Fibroblast of skin of right biceps (primary cell): ENCODE results near the gene RNF2.
"Not testable (repeated sequence)": the region's sequence is repeated elsewhere in the genome, so short reads cannot be mapped to it uniquely, and the experiment has no call there.

Source experiments
- DNase-seq: peaks from one replicate; pipeline ENCODE4 v3.0.0-alpha.2; 2013

RNF2 gene

DNA sequence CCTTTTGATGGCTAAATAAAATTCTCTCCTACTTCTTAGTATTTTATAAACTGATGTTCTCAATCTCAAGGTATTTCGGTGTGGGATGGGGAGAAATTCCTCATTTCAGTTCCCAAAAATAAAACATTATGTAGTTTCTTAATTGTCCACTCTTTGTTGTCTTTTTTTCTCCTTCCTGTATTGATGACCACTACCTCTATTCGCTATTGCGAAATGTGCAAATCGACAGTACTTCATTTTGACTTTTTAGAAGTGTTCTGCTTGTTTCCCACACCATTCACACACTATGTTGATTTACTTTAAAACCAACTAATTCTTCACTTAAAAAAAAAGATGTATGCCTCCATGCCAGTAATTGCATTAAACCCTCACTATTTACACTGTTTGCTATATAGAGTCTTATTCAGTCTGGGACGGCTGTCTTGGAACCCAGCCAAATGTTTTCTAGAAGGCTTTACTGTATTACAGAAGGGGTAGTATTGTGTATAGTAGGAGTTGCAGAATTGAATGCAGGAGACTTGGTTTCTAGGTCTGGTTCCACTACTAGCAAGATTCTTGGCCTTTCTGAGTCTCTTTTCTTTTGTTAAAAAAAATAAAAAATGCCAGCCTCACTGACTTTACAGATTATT, 5.6 kb downstream of the RNF2 start:
- no peak for DNase-seq

DNA sequence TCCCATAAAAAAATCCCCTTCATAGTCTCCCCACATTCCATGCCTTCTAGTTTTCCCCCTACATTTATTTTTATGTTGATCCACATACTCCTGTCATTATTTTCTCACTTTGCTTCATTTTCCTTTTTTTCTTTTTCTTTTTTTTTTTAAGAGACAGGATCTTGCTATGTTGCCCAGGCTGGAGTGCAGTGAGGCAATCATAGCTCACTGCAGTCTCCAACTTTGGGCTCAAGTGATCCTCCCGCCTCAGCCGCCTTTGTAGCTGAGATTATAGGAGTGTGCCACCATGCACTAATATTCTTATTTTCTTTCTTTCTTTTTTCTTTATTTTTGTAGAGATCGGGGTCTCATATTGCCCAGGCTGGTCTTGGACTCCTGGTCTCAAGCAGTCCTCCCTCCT, 7.8 kb downstream of the RNF2 start:
- no peak for DNase-seq

DNA sequence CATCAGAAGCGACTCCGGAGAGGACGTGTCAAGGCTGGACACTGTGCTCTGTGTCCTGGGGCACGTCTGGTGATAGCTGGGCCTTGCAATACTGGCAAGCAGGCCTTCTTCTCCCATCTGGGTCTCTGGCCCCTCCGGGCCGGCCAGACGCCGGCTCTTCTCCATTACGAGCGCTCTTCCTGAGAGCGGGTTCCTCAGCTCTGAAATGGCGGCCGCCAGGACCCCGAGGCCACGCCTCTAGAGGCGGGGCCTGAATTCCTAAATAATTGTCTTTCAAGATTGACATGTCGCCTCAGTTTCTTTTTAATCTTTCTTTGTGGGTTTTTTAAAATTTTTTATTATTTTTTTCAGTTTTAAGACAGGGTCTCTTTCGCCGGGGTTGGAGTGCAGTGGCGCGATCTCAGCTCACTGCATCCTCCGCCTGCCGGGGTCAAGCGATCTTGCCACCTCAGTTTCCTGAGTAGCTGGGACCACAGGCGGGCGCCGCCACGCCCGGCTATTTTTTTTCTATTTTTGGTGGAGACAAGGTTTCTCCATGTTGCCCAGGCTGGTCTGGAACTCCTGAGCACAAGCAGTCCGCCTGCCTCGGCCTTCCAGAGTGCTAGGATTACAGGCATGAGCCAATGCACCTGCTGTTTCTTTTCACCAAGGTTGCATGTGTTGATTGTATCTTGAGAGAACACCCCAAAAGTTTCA, 9.2 kb downstream of the RNF2 start:
- DNase-seq: no peak

DNA sequence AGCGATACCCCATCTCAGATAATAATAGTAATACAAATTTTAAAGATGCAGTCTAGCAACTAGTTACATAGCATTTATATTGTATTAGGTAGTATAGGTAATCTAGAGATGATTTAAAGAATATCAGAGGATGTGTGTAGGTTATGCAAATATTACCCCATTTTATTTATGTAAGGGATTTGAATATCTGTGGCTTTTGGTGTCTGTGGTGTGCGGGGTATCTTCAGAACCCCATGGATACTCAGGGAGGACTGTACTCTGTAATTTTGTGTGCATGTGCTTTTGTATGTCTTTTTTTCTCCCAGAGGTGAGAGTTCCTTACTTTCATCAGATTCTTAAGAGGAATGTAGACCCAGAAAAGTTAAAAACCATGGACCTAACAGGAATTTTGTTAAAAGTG, 12.8 kb downstream of the RNF2 start:
- no peak for DNase-seq

DNA sequence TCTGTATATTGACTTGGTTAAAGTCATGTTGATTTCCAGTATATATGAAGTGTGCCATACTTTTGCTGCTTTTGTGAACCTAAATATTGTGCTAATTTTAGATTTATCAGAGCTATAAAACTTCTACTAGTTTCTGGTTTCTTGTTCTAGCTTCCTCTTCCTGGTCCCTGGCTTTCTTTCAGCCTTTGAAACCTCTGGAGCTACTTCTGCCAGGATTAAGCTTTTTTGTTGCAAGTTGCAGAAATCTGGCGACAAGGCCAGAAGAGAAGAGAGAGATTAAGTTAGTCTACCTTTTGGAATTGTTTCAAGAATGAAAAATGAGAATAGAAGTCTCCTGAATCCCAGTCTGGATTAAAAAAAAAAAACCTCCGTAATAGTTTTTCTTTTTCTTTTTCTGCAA, 13.5 kb downstream of the RNF2 start:
- no peak for DNase-seq

DNA sequence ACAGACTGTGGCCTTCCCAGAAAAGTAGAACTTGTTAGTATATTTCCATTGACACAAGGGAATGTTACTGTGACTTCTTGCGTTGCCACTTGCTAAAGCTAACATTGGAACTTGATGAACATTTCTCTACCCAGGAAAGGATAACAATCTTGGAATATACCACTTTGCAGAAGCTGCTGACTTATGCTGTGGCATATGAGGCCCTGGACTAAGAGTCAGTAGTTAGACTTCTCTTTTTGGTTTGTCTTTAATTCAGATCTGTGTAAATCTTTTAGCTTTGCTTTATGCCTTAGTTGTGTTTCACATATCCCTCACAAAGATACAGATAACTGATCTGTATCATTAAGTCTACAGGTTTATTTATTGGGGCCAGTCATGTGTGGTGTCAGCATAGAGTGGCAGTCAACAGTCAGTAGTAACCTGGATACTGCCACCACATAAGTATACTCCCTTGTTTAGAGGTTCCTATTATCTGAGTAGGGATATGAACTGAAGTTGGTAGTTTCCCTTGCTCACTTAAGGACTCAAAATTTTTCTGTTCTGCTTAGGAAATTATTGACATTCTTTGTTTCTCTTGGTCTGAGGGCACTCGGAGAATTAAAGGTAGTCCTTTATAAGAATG, 14.7 kb downstream of the RNF2 start:
- no peak for DNase-seq

DNA sequence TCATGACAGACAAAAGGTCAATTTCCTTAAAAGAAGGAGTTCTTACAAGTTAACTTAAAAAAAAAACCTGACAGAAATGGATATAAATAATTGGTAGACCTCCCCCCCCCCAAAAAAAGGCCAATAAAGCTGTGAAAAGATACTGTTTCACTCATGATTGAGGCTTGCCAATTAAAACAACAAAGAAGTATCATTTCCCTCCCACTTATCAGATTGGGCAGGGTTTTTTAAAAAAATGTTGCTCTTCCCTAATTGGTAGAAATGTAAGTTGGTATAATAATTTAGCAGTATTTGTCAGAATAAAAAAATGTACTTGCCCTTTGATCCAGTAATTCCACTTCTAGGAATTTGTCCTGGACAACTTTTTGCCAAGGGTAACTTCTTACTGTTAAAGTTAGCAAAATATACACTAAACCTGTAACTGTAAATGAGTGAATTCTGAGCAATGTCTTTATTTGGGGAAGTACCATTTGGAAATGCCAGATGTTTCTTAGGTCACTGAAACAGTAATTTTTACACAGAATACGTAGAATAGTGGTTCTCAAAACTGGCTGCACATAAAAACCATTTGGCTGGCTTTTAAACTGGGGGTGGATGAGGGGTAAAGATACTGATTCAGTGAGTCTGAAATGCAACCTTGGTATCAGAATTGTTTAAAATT, 17.5 kb downstream of the RNF2 start:
- DNase-seq: no peak

DNA sequence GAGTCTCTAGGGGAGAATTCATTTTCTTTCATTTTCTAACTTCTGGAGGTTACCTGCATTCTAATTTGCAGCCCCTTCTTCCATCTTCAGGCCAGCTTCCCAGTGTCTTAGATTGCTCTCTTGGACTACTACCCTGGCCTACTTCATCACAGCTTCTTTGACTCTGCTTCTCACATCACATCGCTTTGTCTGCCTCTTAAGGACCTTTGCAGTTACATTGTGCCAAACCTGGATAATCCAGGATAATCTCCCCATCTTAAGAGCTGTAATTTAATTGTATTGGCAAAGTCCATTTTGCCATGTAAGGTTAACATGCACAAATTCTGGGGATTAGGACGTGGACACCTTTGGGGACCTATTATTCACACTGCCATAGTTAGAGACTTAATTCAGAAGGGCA, 18.4 kb downstream of the RNF2 start:
- DNase-seq: no peak

DNA sequence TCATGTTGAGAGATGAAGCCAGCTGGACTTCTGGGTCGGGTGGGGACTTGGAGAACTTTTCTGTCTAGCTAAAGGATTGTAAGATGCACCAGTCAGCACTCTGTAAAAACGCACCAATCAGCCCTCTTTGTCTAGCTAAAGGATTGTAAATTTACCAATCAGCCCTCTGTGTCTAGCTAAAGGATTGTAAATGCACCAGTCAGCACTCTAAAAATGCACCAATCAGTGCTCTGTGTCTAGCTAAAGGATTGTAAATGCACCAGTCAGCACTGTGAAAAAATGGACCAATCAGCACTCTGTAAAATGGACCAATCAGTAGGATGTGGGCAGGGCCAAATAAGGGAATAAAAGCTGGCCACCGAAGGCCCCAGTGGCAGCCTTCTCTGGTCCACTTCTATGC, 19.6 kb downstream of the RNF2 start:
- DNase-seq: not testable (repeated sequence)

DNA sequence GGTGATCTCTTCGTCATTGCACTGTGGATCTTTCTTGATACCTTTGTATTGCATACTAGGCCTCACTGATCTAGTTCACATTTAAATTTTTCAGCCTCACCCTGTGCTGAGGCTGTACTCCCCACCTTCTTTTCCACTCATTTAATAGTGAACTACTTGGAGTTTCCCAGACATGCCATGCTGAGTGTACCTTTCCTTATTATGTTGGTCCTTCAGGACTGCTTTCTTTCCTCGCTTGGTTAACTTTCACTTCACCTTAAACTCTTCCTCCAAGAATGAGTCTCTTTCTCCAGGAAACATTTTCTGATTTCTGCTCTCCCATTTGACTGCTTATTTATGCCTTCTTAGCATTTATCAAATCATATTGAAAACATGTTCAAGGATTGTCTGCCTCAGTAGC, 20.8 kb downstream of the RNF2 start:
- no peak for DNase-seq

DNA sequence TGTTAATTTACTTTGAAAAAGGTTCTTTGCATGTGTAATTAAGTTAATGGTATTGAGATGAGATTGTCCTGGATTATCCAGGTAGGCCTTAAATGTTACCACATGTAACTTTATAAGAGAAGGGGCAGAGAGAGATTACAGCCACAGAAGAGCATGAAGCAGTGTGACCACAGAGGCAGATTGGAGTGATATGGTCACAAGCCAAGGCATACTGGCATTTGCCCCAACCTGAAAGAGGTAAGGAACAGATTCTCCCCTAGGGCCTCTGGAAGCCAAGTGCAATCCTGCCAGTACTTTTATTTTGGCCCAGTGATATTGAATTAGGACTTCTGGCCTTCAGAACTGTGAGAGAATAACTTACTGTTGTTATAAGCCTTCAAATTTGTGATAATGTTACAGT, 23.0 kb downstream of the RNF2 start:
- no peak for DNase-seq

DNA sequence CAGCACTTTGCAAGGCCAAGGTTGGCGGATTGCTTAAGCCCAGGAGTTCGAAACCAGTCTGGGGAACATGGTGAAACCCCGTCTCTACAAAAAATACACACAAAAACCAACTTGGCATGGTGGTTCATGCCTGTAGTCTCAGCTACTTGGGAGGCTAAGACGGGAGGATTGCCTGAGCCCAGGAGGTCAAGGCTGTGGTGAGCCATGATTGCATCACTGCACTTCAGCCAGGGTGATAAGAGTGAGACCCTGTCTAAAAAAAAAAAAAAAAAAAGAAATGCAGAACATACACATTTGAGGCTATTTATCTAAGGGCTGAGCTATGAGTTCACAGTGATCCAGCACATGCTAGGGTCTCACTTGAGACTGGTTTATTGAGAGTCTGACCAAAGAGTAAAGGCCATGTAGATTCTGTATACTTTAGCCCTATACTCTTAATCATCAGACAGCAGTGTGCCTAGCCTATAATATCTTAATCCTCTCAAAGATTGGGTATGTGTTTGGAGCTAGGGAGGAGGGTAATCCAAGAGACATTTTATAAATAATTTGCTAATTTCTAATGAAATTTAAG, 23.9 kb downstream of the RNF2 start:
- DNase-seq: no peak

DNA sequence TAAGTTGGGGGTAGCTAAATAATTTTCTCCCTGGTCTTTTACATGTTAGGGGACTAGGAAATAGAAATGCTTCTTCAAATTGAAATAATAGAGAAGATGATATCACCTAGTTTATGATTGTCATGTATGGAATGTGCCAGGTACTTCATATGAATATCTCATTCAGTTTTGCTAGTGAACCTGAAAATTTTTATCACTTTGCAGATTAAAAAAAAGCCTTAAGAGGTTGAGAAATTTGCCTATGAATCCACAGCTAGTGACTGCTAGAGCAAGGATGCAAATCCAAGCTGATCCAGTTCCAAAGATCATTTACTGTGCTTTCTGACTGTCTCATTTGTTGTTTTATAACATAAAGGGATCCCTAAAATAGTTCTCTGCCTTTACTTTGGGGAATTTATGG, 24.7 kb downstream of the RNF2 start:
- no peak for DNase-seq

DNA sequence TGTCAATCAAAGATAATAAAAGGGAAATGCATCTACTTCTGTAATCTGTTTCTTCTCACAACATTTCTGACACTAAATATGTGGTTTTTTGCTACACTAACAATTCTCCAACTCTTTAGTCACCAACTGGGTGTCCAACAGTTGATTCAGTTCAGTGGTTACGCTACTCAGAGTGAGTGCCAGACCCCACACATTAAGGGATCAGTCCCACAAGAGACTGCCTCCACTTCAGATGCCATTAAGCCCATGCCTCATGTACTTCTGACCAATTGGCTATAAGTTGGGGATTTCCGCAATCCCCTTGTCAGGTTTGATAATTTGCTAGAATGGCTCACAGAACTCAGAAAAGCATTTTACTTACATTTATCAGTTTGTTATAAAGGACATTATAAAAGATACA, 28.4 kb downstream of the RNF2 start:
- peak; percentile 44 for DNase-seq

DNA sequence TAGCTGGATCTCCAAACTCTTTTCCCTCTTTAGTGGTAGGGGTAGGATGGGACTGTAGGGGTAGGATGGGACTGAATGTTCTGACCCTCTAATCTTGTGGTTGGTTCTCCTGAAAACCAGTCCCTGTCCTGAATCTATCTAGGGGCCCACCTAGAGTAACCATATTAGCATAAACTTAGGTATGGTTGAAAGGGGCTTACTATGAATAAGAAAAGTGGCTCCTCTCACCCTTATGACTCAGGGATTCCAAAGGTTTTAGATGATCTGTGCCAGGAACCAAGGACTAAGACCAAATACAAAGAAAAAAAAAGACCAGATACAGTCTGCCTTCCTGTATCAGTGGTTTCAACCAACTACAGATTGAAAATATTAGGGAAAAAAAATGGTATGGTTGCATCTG, 28.9 kb downstream of the RNF2 start:
- DNase-seq: peak; percentile 62

DNA sequence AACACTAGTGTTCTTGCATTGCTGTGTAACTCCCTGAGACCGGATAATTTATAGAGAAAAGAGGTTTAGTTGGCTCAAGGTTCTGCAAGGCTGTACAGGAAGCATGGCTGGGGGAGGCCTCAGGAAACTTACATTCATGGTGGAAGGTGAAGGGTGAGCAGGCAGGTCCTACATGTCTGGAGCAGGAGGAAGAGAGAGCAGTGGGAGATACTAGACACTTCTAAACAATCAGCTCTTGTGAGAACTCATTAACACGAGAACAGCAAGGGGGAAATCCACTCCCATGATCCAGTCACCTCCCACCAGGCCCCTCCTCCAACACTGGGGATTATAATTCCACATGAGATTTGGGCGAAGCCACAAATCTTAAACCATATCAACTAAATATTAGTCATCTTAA, 30.1 kb downstream of the RNF2 start:
- no peak for DNase-seq

DNA sequence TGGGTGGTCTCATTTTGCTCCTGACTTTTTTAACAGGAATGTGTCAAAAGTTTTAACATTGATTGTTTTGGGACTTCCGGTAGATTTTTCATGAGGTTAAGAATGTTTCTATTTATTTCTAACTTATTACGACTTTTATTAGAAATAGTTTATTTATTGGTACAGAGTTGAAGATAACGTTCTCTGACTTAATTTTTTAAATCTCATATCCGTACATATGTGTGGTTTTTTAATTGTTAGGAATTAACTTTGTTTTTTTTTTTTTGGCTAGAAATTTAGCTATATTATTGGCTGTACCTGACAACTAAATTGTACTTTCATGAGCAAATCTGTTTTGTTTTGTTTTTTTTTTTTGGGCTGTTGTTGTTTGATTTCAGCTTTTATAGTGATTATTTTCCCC, 32.0 kb downstream of the RNF2 start:
- DNase-seq: no peak

DNA sequence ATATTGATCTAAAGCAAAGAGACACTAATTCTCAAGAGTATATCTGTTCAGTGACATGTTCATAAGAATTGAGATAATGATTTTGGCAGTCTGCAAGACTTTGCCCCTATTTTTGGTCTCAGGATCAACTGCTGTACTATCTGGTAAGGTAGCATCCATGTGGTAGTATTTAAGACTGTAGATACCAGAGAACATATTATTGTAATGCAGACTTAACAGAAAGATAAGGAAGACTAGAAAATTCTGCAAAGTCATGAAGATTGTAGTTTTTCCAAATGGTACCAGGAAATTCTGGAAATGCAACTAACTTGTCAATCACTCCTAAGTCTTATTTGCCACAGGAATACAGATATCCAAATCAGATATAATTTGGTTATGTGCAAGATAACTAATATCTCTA, 35.1 kb downstream of the RNF2 start:
- no peak for DNase-seq

DNA sequence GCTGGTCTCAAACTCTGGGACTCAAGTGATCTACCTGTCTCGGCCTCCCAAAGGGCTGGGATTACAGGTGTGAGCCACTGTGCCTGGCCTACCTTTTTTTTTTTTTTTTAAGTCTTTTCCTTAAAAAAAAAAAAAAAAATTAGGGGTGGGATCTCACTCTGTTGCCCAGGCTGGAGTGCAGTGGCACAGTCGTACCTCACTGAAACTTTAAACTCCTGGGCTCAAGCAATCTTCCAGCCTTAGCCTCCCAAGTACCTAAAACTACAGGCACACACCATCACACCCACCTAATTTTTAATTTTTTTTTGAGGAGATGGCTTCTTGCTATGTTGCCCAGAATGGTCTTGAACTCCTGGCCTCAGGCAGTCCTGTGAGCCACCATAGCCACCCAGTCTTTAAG, 38.5 kb downstream of the RNF2 start:
- no peak for DNase-seq

DNA sequence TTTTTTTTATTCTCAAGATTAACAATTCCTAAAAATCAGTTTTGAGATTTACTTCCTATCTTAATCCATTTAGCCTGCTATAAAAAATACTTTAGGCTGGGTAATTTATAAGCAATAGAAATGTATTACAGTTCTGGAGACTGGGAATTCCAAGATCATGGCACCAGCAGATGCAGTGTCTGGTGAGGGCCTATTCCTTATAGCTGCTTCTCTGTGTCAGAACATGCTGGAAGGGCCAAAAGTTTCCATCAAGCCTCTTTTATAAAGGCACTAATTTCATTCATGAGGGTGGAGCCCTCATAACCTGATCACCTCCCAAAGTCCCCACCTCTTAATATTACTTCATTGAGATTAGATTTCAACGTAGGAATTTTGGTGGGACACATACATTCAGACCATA, 41.7 kb downstream of the RNF2 start:
- no peak for DNase-seq

DNA sequence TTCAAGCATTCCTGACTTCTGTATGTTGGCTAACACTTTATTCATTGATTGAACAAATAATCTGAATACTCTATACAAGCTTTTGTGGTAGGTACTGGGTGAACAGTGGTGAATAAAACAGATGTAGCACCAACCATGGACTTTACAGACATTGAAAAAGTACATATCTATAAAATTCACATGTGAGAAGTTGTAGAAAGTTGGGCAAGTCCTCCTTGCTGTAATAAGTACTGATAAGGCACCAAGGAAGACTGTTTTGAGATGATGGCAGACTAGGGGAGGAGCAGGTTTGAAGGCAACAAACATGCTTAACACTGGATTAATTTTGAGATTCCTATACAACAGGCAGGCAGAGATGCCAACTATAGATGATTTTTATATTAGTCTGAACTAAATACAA, 42.4 kb downstream of the RNF2 start:
- DNase-seq: no peak

DNA sequence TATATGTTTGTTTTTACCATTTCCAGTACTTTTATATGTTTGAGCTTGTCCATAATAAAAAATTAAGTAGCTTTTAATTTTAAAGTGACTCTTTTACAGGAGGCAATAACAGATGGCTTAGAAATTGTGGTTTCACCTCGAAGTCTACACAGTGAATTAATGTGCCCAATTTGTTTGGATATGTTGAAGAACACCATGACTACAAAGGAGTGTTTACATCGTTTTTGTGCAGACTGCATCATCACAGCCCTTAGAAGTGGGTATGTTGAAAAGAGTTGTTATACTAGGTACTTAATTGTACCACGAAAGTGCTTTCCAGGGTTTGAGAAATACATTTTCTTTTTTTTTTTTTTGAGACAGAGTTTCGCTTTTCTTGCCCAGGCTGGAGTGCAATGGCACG, 46.1 kb downstream of the RNF2 start:
- DNase-seq: no peak

DNA sequence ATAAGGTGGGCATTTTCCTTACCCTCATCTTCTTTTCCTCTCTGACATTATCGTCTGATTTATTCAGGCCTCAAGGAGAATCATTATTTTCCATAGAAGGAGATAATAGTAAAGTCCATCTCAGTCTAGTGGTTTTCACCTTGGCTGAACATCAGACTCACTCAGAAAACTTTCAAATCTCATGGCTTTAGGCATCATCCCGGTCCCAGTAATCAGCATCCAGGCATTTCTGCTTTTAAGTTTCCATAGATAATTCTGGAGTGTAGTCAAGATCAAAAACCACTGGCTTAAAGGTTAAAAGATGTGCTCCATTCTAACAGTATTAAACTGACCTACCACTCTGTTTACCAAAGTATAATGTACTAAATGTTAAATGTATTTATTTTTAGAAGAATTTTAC, 49.4 kb downstream of the RNF2 start:
- DNase-seq: no peak

DNA sequence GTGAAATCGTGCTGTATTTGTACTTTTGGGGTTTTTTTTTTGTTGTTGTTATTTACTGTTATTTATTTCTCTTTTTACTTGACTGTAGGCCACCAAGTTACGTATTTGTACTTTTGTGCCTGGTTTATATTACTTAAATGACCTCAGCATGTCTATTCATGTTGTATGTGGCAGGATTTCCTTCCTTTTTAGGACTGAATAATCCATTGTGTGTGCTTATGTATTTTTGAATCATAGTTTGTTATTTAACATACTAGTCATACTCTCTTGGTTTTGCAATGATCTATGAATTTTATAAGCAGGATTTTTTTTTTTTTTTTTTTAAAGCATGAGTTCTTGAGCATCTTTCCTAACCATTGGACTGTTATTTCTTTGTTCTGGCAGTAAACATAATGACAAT, 51.2 kb downstream of the RNF2 start:
- DNase-seq: no peak
